Naive thymus-derived CD8-positive, alpha-beta T cell (primary cell): ENCODE results near the gene KIF21A. TPM values are rescaled to one million over a fixed set of nuclear protein-coding genes. Genes with fewer than 3 reads are reported as not detected.
A peak's percentile ranks its signal among the peaks of the same experiment; 100 is the strongest.

Experiments used
- ATAC-seq, 2 donors: fragments of 150-1000 bp; cut with Tn5 transposase in 1 of 2; sonication (Bioruptor Pico), chemical (Tn5 transposase) in 1 of 2; 1 replicate in 1 of 2; 2 replicates in 1 of 2; pipeline ENCODE4 v1.10.0; 2021; ENCODE audit warnings: mild to moderate bottlenecking in 2 of 2, moderate library complexity in 2 of 2
- POLR2A ChIA-PET: fragments of 350-600 bp; sonication (Branson Sonifier 250); formaldehyde crosslinking; loops from one replicate; lab custom pipeline; 2021; ENCODE audit warnings: antibody characterized with exemption; lab: Charles Lee
- DNase-seq, 10 donors: peaks; one replicate each; pipeline versions ENCODE4 v3.0.0 to v3.0.0-alpha.2; 2020 to 2022
- H3K27ac Mint-ChIP-seq, 10 donors: one replicate each; pipeline ENCODE4 v1.8.0; 2020 to 2022; ENCODE audit warnings: mild to moderate bottlenecking in 10 of 10, mixed read lengths in 10 of 10, moderate library complexity in 4 of 10, inconsistent platforms in 1 of 10
- H3K27me3 Mint-ChIP-seq, 5 donors: one replicate each; pipeline ENCODE4 v1.8.0; 2021 to 2022; ENCODE audit warnings: mixed read lengths in 5 of 5
- H3K36me3 Mint-ChIP-seq, 3 donors: one replicate each; pipeline ENCODE4 v1.8.0; 2020 to 2022; ENCODE audit warnings: mixed read lengths in 3 of 3, mild to moderate bottlenecking in 2 of 3, inconsistent platforms in 1 of 3
- H3K4me1 Mint-ChIP-seq, 4 donors: one replicate each; pipeline ENCODE4 v1.8.0; 2021 to 2022; ENCODE audit warnings: mixed read lengths in 4 of 4
- H3K4me3 Mint-ChIP-seq, 10 donors: one replicate each; pipeline ENCODE4 v1.8.0; 2020 to 2022; ENCODE audit warnings: mild to moderate bottlenecking in 10 of 10, mixed read lengths in 10 of 10, moderate library complexity in 6 of 10, inconsistent platforms in 1 of 10
- H3K9me3 Mint-ChIP-seq, 9 donors: one replicate each; pipeline ENCODE4 v1.8.0; 2020 to 2022; ENCODE audit warnings: mixed read lengths in 9 of 9, mild to moderate bottlenecking in 3 of 9, inconsistent platforms in 1 of 9, moderate library complexity in 1 of 9
- polyA plus RNA-seq, 3 donors: library from polyadenylated mRNA; unstranded; fragments of 300-500 nt; fragmentation: Illumina TruSeq; gene quantifications; one replicate each; pipeline ENCODE4 v1.2.3, GENCODE V29; 2021
- total RNA-seq, 8 experiments: library from RNA in 2 of 8; stranded (reverse) in 2 of 8; gene quantifications; one replicate each; pipeline ENCODE4 v1.2.3 and lab custom pipeline; 2021 to 2026

KIF21A gene
- total and polyA plus RNA-seq, 5 experiments from 2014 or later, result 2.8 to 12.1 (median 7.7) TPM

- no peak for ATAC-seq
- no peak overlapping the region for H3K4me3 Mint-ChIP-seq
- no peaks in the 10 kb centered on the region for H3K36me3 Mint-ChIP-seq
- peaks cover 8 to 27% (median 12%) of the 10 kb centered on the region in 5 donors for H3K27me3 Mint-ChIP-seq
- H3K4me1 Mint-ChIP-seq, result peaks cover 0 to 6% (median 2%) of the 10 kb centered on the region in 4 donors
- no peak for DNase-seq
- H3K27ac Mint-ChIP-seq, result no peak overlapping the region
- POLR2A ChIA-PET, result no interaction called here
- H3K9me3 Mint-ChIP-seq, result no peaks in the 10 kb centered on the region
Measured at GRCh38 chr12:39275846-39276245, 167.1 kb downstream of the KIF21A start.

GRCh38 chr12:39272871-39273655 is 169.9 kb downstream of the KIF21A start:
- Mint-ChIP-seq H3K4me1 (peaks cover 0 to 6% (median 3%) of the 10 kb centered on the region in 4 donors), H3K27ac (no peak overlapping the region)

GRCh38 chr12:39269492-39269891 is 173.4 kb downstream of the KIF21A start:
- no peak for ATAC-seq
- no peak for DNase-seq
- Mint-ChIP-seq H3K9me3 (peaks cover 0 to 2% (median 0%) of the 10 kb centered on the region in 9 donors), H3K27me3 (peaks cover 2 to 23% (median 5%) of the 10 kb centered on the region in 5 donors), H3K36me3 (no peaks in the 10 kb centered on the region), H3K4me3 (no peak overlapping the region), H3K27ac (no peak overlapping the region), H3K4me1 (peaks cover 0 to 6% (median 3%) of the 10 kb centered on the region in 4 donors)
- POLR2A ChIA-PET, result no interaction called here

More at GRCh38 chr12:39272871-39273655, 169.9 kb downstream of the KIF21A start:
- ATAC-seq, result no peak
- Mint-ChIP-seq H3K9me3 (no peaks in the 10 kb centered on the region), H3K4me3 (no peak overlapping the region), H3K27me3 (peaks cover 4 to 30% (median 19%) of the 10 kb centered on the region in 5 donors), H3K36me3 (no peaks in the 10 kb centered on the region)
- POLR2A ChIA-PET, result no interaction called here
- DNase-seq, result peak in 6 of 10 donors; percentile 5 to 28 (median 15)

- Mint-ChIP-seq H3K27ac (no peak overlapping the region), H3K4me3 (no peak overlapping the region), H3K36me3 (no peaks in the 10 kb centered on the region), H3K27me3 (peaks cover 1 to 19% (median 4%) of the 10 kb centered on the region in 5 donors), H3K4me1 (peaks cover 0 to 2% (median under 1%) of the 10 kb centered on the region in 4 donors), H3K9me3 (peaks cover 0 to 2% (median 0%) of the 10 kb centered on the region in 9 donors)
- DNase-seq (no peak), ATAC-seq (no peak)
- POLR2A ChIA-PET, result no interaction called here
Measured at GRCh38 chr12:39267886-39268285, 175.0 kb downstream of the KIF21A start.

- Mint-ChIP-seq H3K4me1 (no peaks in the 10 kb centered on the region), H3K4me3 (no peak overlapping the region), H3K27ac (no peak overlapping the region), H3K27me3 (peaks cover 3 to 16% (median 5%) of the 10 kb centered on the region in 5 donors), H3K9me3 (peaks cover 0 to 10% (median 2%) of the 10 kb centered on the region in 9 donors), H3K36me3 (no peaks in the 10 kb centered on the region)
- POLR2A ChIA-PET, result no interaction called here
- ATAC-seq (no peak), DNase-seq (no peak)
Measured at GRCh38 chr12:39252628-39253027, 190.3 kb downstream of the KIF21A start.

Other genes with a start within 250 kb of the KIF21A start
- 10 to 100 TPM; 22.9 to 23.3 TPM for gene ABCD2, start 176.7 kb upstream of the KIF21A start, total RNA-seq
- gene ABCD2, start 176.7 kb upstream of the KIF21A start, polyA plus RNA-seq, result 10 to 100 TPM; 12.1 to 14.0 (median 12.7) TPM